Measurements from ENCODE around the gene AKAP8L.
A peak's percentile ranks its signal among the peaks of the same experiment; 100 is the strongest.

The AKAP8L gene

GRCh38 chr19:15418579-15419412 lies at the start of gene AKAP8L:
Gene AKAP8L, minus strand, starts transcription at chr19:15418988. Its CDS starts 65 bp downstream, at chr19:15418923.
- peak; percentile 100 for DNase-seq

DNA sequence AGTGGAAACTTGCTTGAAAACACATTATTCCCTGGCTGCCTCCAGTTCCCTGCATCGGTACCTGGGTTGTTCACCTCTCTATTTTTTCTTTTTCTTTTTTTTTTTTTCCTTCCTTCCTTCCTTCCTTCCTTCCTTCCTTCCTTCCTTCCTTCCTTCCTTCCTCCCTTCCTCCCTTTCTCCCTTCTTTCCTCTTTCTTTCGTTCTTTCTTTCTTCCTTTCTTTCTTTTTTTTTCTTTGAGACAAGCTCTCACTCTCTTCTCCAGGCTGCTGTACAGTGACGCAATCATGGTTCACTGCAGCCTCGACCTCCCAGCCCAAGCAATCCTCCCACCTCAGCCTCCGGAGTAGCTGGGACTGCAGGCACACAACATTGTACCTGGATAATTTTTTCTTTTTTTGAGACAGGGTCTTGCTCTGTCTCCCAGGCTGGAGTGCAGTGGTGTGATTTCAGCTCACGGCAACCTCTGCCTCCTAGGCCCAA lies 49.0 kb upstream of the AKAP8L start:
- DNase-seq = no peak

GRCh38 chr19:15466851-15467733 lies 48.3 kb upstream of the AKAP8L start:
- DNase-seq = no peak

DNA sequence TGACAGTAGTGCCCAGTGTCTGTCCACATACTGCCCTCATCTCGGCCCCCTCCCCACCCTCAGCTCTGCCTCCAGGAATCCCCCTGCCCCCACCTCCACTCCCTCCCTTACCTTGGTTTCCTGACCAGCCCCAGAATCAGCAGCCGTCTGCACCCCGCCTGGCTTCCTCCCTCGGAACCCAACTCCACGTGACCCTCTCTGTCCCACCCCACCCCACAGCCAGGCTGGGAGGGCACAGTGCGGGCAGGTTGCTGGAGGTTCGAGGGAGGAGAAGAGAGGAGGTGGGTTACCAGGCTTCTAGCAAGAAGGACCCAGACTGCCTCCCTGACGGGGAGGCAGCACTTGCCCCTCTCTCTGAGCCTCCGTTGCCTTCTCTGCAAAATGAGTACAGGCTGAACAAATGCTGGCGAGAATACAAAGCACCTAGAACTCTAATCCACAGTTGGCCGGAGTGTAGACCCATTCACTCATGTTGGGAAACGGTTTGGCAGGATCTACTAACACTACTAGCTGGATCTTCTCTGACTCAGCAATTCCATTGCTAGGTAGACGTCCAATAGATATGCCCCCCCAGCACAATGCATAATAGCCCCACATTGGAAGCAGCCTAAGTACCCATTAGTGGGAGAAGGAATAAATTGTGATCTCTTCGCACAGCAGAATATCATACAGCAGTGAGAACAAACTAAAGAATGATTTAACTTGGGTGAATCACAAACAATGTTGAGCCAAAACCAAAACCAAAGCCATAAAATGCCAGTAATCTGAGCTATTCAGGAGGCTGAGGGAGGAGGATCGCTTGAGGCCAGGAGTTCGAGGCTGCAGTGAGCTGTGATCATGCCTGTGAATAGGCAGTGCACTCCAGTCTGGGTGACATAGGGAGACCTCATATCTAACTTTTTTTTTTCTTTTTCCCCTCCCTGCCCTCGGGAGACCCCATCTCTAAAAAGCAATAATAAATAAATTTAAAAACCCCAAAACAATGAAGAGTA lies 45.9 kb upstream of the AKAP8L start, which contains the start of gene RASAL3:
Gene RASAL3, minus strand, starts transcription at position 151 of the 992 bp plus-strand sequence. CDS start 186 bp downstream, outside the sequence.
- no peak for DNase-seq

GRCh38 chr19:15463861-15464371 lies 45.1 kb upstream of the AKAP8L start:
- no peak for DNase-seq

GRCh38 chr19:15461694-15462093 lies 42.9 kb upstream of the AKAP8L start:
- no peak for DNase-seq

DNA sequence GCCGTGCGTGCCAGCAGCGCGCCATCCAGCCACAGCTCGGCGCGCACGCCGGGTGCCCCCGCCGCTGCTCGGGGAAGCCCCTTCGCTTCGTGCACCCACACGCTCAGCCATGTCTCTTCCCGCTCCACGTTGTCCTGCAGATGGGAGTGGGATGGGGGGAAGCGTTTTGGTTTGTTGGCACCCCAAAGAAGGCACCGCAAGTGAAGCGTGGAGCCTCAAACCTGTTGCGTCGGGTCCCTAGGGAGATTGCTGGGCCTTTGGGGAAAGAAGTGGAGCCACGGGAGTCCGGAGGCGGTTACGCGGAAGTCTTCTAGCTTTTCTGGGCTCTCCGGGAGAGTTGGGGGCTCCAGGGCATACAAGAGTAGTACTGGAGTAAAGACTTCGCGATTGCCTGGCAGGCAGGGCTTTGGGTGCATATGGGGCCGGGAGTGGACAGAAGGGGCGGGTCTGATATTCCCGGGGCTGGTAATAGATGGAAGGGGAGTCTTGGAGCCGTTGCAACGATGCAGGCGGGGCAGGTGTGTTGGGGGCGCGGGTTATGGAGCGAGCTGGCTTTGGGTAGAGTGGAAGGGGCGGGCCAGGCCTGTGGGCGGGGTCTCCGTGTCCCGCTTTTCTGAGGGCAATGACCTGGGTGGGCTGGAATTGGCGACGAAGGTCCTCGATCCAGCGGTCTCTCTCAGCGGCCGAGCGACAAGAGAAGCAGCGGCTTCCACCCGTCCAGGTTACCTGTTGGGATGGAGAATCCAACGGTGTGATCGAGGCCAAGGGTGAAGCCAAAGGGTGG lies 39.1 kb upstream of the AKAP8L start:
- DNase-seq = no peak

DNA sequence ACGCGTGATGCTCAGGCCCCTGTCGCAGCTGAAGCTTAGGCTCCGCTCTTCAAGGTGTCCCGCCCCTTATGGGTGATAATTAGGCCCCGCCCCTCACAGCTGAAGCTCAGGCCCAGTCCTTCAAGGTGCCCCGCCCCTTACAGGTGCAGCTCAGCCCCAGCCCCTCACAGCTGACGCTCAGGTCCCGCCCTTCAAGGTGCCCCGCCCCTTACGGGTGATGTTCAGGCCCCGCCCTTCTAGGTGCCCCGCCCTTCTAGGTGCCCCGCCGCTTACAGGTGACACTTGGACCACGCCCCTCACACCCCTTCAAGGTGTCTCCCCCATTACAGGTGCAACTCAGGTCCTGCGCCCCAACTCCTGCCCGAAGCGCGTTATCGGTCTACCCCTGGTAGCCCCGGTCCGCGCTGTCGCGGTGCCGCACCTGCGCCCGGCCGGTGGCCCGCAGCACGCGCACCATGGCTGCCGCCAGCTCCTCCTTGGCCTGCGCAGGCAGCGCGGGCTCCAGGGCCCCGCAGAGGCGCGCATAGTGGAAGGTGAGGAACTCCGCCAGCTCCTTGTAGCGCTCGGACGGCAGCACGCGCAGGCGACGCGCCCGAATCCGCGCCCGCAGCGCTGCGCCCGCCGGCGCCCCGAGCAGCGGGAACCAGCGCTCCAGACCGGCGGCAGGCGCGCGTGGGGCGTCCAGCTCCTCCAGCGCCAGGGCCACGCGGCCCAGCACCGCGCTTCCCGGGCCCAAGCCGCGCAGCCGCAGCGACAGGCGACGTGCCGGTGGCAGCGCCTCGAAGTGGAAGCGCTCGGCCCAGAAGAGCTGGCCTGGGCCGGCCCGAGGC lies 38.3 kb upstream of the AKAP8L start:
- no peak for DNase-seq

DNA sequence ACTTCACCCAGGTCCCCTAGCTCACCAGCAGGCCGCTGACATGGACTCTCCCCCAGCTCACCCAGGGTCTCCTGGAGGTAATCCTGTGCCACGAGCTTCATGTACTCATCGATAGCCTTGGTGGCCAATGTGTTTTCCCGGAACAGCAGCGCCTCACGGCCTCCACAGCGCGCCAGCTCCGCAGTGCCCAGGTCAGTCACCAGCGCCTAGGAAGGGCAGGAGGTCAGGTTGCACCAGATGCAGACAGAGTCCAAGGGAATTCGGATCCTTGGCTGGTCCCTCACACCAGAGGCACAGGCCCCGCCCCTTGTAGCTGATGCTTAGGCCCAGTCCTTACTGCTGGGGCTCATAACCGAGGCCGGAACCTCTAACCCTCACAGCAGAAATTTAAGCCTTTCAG lies 37.7 kb upstream of the AKAP8L start:
- DNase-seq = no peak

- DNase-seq = no peak
These were observed 37.2 kb upstream of the AKAP8L start for GRCh38 chr19:15455996-15456395.

- no peak for DNase-seq
These were observed 35.4 kb upstream of the AKAP8L start for GRCh38 chr19:15453906-15454860.

GRCh38 chr19:15453091-15453578 lies 34.3 kb upstream of the AKAP8L start:
- no peak for DNase-seq

DNA sequence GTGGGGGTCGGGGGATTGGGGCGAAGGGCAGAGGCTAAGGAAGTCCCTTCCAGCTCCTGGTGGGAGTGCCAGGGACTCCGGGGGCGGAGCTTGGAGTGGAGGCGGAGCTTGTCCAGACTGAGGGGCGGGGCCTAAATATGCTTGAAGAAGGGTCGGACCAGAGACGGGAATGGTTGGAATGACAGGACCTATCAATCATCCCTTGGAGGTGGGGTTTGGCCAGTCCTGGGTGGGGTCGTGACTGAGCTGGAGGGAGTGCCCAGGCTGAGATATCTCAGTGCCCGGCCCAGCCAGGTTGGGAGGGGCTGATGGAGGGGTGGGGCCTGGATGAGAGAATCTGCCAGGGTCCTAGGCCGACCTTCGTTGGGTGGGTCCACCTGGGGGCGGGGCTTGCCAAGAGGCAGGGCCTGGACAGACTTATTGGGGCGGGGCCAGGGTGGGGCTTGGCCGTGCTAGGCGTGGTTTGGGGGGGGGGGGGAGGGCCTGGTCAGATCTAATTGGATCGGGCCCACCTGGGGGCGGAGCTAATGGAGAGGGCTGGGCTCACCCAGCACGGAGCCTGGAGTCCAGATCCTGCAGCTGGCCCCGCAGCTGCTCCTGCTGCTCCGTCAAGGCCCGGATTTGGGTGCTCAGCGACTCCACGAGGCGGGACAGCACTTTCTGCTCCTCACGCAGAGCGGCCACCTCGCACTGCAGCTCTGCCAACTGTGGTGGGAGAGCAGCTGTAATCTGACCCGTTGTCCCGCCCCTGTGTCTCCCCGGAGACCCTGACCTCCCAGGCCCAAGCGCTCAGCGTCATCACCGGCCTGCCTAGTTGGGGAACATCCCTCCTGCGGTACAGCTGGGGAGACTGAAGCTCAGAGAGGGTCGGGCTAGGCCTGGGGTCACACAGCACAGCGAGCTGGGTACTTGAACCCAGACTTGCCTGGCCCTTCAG lies 33.6 kb upstream of the AKAP8L start:
- no peak for DNase-seq

GRCh38 chr19:15450528-15450890 lies 31.7 kb upstream of the AKAP8L start:
- DNase-seq = no peak

- DNase-seq = peak; percentile 44
These were observed 31.1 kb upstream of the AKAP8L start, which contains the start of gene WIZ for GRCh38 chr19:15449620-15450527. Gene WIZ, minus strand, starts transcription at chr19:15449956. Its CDS starts 1,649 bp downstream, at chr19:15448307.

Measured in COR-L47 (cell line).